ENCODE measurements around the gene FIGN. TPM values are rescaled to one million over a fixed set of nuclear protein-coding genes. Genes with fewer than 3 reads are reported as not detected.

Gene FIGN
- total and polyA plus RNA-seq, 2 donors (not counting 1 experiment from before 2014, with no cell fraction given): not detected

GRCh38 chr2:163753726-163754125, 17.9 kb upstream of the FIGN start:
- Histone ChIP-seq H3K4me1 (ENCODE audit: control insufficient read depth in 2 of 2, insufficient read depth in 2 of 2, low read length in 2 of 2) (no peaks in the 10 kb centered on the region), H3K27me3 (replicated peaks in 1 of 4; ENCODE audit: control extremely low read depth in 1 of 4, control insufficient read depth in 3 of 4, insufficient read depth in 4 of 4, low read length in 3 of 4) (no peaks in the 10 kb centered on the region), H3K4me3 (ENCODE audit: control extremely low read depth in 1 of 5, extremely low read depth in 1 of 5, insufficient read depth in 1 of 5, low read depth in 2 of 5, low read length in 4 of 5) (no peak overlapping the region), H4K20me1 (ENCODE audit: control insufficient read depth, insufficient read depth, low read length, poor library complexity, severe bottlenecking) (no peaks in the 10 kb centered on the region), H3K36me3 (replicated peaks in 1 of 2; ENCODE audit: control extremely low read depth in 1 of 2, control insufficient read depth in 1 of 2, extremely low read depth in 1 of 2, insufficient read depth in 2 of 2, low read length in 1 of 2) (no peaks in the 10 kb centered on the region), H3K9me3 (ENCODE audit: control extremely low read depth in 1 of 3, control insufficient read depth in 2 of 3, insufficient read depth in 1 of 3, low read length in 2 of 3) (no peaks in the 10 kb centered on the region), H3K9ac (ENCODE audit: low read length) (no peak overlapping the region), H3K79me2 (ENCODE audit: control insufficient read depth, insufficient read depth, low read length) (no peaks in the 10 kb centered on the region), H2AFZ (ENCODE audit: insufficient read depth, low read depth, low read length, poor library complexity, severe bottlenecking) (no peak overlapping the region), H3K27ac (ENCODE audit: low read length in 2 of 2) (no peak overlapping the region), H3K4me2 (replicated peaks; ENCODE audit: low read depth, low read length, poor library complexity, severe bottlenecking) (no peak overlapping the region)
- WGBS (ENCODE audit: insufficient coverage): no CpG with 5 or more reads among the region's 2 CpGs
- H3K4me1 Mint-ChIP-seq: no peaks in the 10 kb centered on the region
- no peaks in the 10 kb centered on the region for H3K27me3 Mint-ChIP-seq
- H3K27ac Mint-ChIP-seq: no peak overlapping the region
- H3K4me3 Mint-ChIP-seq: no peak overlapping the region
- no peaks in the 10 kb centered on the region for H3K9me3 Mint-ChIP-seq (ENCODE audit: insufficient read depth)
- intact Hi-C loops (cut with micrococcal nuclease): no loop called here
- POLR2A ChIA-PET: no interaction called here
- no peak for ATAC-seq (ENCODE audit: low read depth)
- CTCF ChIA-PET: interaction anchor here (0.7 kb wide), 1 partner anchor 21 kb away, joined by 4 read pairs; no protein-coding TSS in a partner anchor
- no peak for DNase-seq
- TF ChIP-seq EZH2 (IDR thresholded peaks at IDR 0.05; ENCODE audit: borderline replicate concordance, insufficient read depth, low read depth, low read length, poor library complexity, severe bottlenecking) (no peak), CTCF (IDR thresholded peaks at IDR 0.05) (no peak)

GRCh38 chr2:163752267-163752666, 16.5 kb upstream of the FIGN start:
- intact Hi-C loops (cut with micrococcal nuclease): no loop called here

More at GRCh38 chr2:163752267-163752666, 16.5 kb upstream of the FIGN start:
- no peak overlapping the region for H3K9ac ChIP-seq (ENCODE audit: low read length)
- H3K9me3 ChIP-seq (ENCODE audit: control extremely low read depth in 1 of 3, control insufficient read depth in 2 of 3, insufficient read depth in 1 of 3, low read length in 2 of 3): no peaks in the 10 kb centered on the region
- H3K4me1 ChIP-seq (ENCODE audit: control insufficient read depth in 2 of 2, insufficient read depth in 2 of 2, low read length in 2 of 2): no peaks in the 10 kb centered on the region
- no peak overlapping the region for H3K4me3 ChIP-seq (ENCODE audit: control extremely low read depth in 1 of 5, extremely low read depth in 1 of 5, insufficient read depth in 1 of 5, low read depth in 2 of 5, low read length in 4 of 5)
- no peak for ATAC-seq (ENCODE audit: low read depth)
- ChIA-PET CTCF (no interaction called here), POLR2A (no interaction called here)
- no peak overlapping the region for H3K27ac ChIP-seq (ENCODE audit: low read length in 2 of 2)
- no peak for DNase-seq
- H3K79me2 ChIP-seq (ENCODE audit: control insufficient read depth, insufficient read depth, low read length): no peaks in the 10 kb centered on the region
- H3K27me3 ChIP-seq (replicated peaks in 1 of 4; ENCODE audit: control extremely low read depth in 1 of 4, control insufficient read depth in 3 of 4, insufficient read depth in 4 of 4, low read length in 3 of 4): no peaks in the 10 kb centered on the region
- TF ChIP-seq CTCF (IDR thresholded peaks at IDR 0.05): no peak
- TF ChIP-seq EZH2 (IDR thresholded peaks at IDR 0.05; ENCODE audit: borderline replicate concordance, insufficient read depth, low read depth, low read length, poor library complexity, severe bottlenecking): no peak
- no peak overlapping the region for H3K27ac Mint-ChIP-seq
- H4K20me1 ChIP-seq (ENCODE audit: control insufficient read depth, insufficient read depth, low read length, poor library complexity, severe bottlenecking): no peaks in the 10 kb centered on the region
- no peak overlapping the region for H3K4me2 ChIP-seq (replicated peaks; ENCODE audit: low read depth, low read length, poor library complexity, severe bottlenecking)
- no peaks in the 10 kb centered on the region for H3K9me3 Mint-ChIP-seq (ENCODE audit: insufficient read depth)
- WGBS (ENCODE audit: insufficient coverage): 93% methylated on average over 3 of the region's 5 CpGs
- H3K4me3 Mint-ChIP-seq: no peak overlapping the region
- no peaks in the 10 kb centered on the region for H3K4me1 Mint-ChIP-seq
- H3K36me3 ChIP-seq (replicated peaks in 1 of 2; ENCODE audit: control extremely low read depth in 1 of 2, control insufficient read depth in 1 of 2, extremely low read depth in 1 of 2, insufficient read depth in 2 of 2, low read length in 1 of 2): no peaks in the 10 kb centered on the region
- no peak overlapping the region for H2AFZ ChIP-seq (ENCODE audit: insufficient read depth, low read depth, low read length, poor library complexity, severe bottlenecking)
- no peaks in the 10 kb centered on the region for H3K27me3 Mint-ChIP-seq
